Activated naive CD8-positive, alpha-beta T cell treated with anti-CD3 and anti-CD28 coated beads for 36 hours (primary cell): ENCODE measurements around the gene EXOC3. TPM values are rescaled to one million over a fixed set of nuclear protein-coding genes. Genes with fewer than 3 reads are reported as not detected.

Experiments used
- DNase-seq: peaks from one replicate; pipeline ENCODE4 v3.0.0; 2021
- H3K27ac Mint-ChIP-seq: one replicate; pipeline ENCODE4 v1.8.0; 2022; ENCODE audit warnings: mild to moderate bottlenecking, moderate library complexity, mixed read lengths
- H3K27me3 Mint-ChIP-seq: one replicate; pipeline ENCODE4 v1.8.0; 2022; ENCODE audit warnings: mild to moderate bottlenecking, mixed read lengths
- H3K36me3 Mint-ChIP-seq: one replicate; pipeline ENCODE4 v1.8.0; 2021; ENCODE audit warnings: mild to moderate bottlenecking, mixed read lengths
- H3K4me1 Mint-ChIP-seq: one replicate; pipeline ENCODE4 v1.8.0; 2021; ENCODE audit warnings: mixed read lengths
- H3K4me3 Mint-ChIP-seq: one replicate; pipeline ENCODE4 v1.8.0; 2022; ENCODE audit warnings: mild to moderate bottlenecking, moderate library complexity, mixed read lengths
- H3K9me3 Mint-ChIP-seq: one replicate; pipeline ENCODE4 v1.8.0; 2022; ENCODE audit warnings: mixed read lengths
- total RNA-seq, 2 experiments: library from RNA; stranded (reverse); gene quantifications; one replicate each; pipeline ENCODE4 v1.2.3, GENCODE V29; 2021

Gene EXOC3
- total RNA-seq, 2 experiments from 2014 or later: 58.2 to 61.2 TPM

GRCh38 chr5:418162-419121 lies 24.5 kb upstream of the EXOC3 start:
- no peak for DNase-seq
- peaks cover 28% of the 10 kb centered on the region for H3K36me3 Mint-ChIP-seq
- no peaks in the 10 kb centered on the region for H3K9me3 Mint-ChIP-seq
- H3K4me1 Mint-ChIP-seq: peaks cover 9% of the 10 kb centered on the region
- no peak overlapping the region for H3K27ac Mint-ChIP-seq
- H3K27me3 Mint-ChIP-seq: no peaks in the 10 kb centered on the region
- no peak overlapping the region for H3K4me3 Mint-ChIP-seq

- Mint-ChIP-seq H3K27ac (peak overlapping the region; percentile 51), H3K4me1 (peaks cover 12% of the 10 kb centered on the region), H3K27me3 (no peaks in the 10 kb centered on the region)
Observed at GRCh38 chr5:419970-420369, 23.0 kb upstream of the EXOC3 start.

DNA sequence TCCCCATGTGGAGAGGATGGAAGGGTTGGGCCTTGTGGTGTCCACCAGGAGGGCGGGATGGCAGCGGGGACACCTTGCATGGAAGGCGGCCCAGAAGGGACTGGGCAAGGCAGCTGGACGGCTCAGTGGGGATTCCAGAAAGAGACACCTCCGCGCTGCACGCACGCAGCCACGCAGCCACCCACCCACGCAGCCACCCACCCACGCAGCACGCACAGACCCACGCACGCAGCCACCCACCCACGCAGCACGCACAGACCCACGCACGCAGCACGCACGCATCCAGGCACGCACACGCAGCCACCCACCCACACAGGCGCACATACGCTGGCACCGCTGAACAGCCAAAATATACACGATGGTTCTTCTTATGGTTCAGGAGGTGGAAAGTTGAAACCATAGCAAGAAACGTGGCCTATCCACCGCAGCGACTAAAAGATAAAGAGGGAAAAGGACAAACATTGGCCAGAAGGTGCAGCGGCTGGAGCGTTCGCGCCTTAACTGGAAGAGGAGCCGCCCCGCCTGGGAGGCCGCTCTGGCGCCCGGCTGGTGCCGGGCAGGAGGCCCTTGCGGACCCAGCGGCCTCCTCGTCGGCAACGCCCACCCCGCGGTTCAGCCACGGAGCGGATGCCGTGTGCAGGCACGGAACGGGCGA lies 22.2 kb upstream of the EXOC3 start:
- no peak for DNase-seq
- H3K4me3 Mint-ChIP-seq: no peak overlapping the region
- no peaks in the 10 kb centered on the region for H3K27me3 Mint-ChIP-seq
- H3K27ac Mint-ChIP-seq: no peak overlapping the region
- peaks cover 12% of the 10 kb centered on the region for H3K4me1 Mint-ChIP-seq
- no peaks in the 10 kb centered on the region for H3K9me3 Mint-ChIP-seq
- peaks cover 22% of the 10 kb centered on the region for H3K36me3 Mint-ChIP-seq

More at GRCh38 chr5:419970-420369, 23.0 kb upstream of the EXOC3 start:
- no peak overlapping the region for H3K4me3 Mint-ChIP-seq
- DNase-seq: no peak
- H3K9me3 Mint-ChIP-seq: no peaks in the 10 kb centered on the region
- peaks cover 20% of the 10 kb centered on the region for H3K36me3 Mint-ChIP-seq

GRCh38 chr5:421287-421880 lies 21.6 kb upstream of the EXOC3 start:
- H3K4me3 Mint-ChIP-seq: no peak overlapping the region
- peaks cover 11% of the 10 kb centered on the region for H3K4me1 Mint-ChIP-seq

GRCh38 chr5:421901-422300 lies 21.1 kb upstream of the EXOC3 start:
- H3K4me1 Mint-ChIP-seq: peaks cover 8% of the 10 kb centered on the region
- DNase-seq: no peak
- peaks cover 32% of the 10 kb centered on the region for H3K36me3 Mint-ChIP-seq
- H3K9me3 Mint-ChIP-seq: no peaks in the 10 kb centered on the region
- no peaks in the 10 kb centered on the region for H3K27me3 Mint-ChIP-seq
- H3K4me3 Mint-ChIP-seq: no peak overlapping the region
- H3K27ac Mint-ChIP-seq: peak overlapping the region; percentile 59

More at GRCh38 chr5:421287-421880, 21.6 kb upstream of the EXOC3 start:
- Mint-ChIP-seq H3K27me3 (no peaks in the 10 kb centered on the region), H3K36me3 (peaks cover 26% of the 10 kb centered on the region), H3K9me3 (no peaks in the 10 kb centered on the region), H3K27ac (no peak overlapping the region)
- DNase-seq: no peak

DNA sequence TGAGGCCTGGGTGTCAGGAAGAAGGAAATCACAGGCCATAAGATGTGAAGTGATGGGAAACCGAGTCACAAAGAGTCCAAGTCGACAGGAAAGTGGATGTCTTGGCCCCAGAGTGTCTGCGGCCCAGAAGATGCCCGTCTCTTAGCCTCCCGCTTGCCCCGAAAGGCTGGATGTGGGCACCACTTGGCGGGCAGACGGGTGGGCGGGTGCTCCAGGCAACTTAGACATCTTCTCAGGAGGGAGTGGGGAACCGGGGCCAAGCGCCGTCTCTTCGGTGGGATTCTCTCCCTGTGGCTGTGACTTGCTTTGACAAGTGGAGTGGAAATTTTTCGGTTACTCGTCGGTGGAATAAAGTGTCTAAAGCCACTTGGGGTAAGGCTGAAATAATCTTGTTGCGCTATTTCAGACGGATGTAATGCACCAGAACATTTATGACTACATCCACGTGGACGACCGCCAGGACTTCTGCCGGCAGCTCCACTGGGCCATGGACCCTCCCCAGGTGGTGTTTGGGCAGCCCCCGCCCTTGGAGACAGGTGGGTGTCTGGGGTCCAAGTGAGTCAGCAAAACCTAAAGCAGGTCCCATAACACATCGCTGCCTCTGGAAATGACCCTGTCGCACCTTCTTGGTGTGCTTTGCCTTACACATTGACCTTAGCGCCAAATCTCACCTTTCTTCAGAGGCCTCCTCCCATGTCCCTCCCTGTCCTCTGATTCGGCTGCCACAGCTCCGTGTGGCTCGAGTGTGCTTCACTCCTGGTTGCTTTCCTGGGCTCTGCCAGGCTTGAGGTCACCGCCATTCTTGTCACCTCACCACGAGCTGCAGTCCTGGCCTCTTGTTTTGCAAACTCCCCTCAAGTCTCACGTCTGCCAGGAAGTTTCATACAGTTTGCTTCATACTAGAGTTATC lies 20.4 kb upstream of the EXOC3 start:
- DNase-seq: no peak
- Mint-ChIP-seq H3K27ac (peak overlapping the region; percentile 59), H3K4me3 (no peak overlapping the region), H3K9me3 (no peaks in the 10 kb centered on the region), H3K27me3 (no peaks in the 10 kb centered on the region), H3K36me3 (peaks cover 33% of the 10 kb centered on the region), H3K4me1 (peaks cover 8% of the 10 kb centered on the region)

DNA sequence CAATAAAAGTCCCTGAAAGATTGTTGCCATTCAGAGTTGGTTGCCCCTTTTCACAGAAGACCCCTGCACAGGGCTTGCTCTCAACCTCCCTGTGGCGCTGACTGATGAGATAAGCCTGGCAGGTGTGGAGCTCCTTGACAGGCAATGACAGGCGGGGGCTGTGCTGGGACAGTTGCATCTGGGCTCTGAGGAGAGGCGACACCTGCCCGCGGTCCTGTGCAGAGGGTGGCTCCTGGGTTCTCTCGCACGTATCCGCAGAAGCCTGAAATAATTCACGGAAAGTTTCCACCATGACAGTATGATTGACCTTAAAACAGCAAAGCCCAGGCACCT lies 19.8 kb upstream of the EXOC3 start:
- Mint-ChIP-seq H3K9me3 (no peaks in the 10 kb centered on the region), H3K4me3 (no peak overlapping the region), H3K27me3 (no peaks in the 10 kb centered on the region), H3K36me3 (peaks cover 39% of the 10 kb centered on the region), H3K27ac (no peak overlapping the region), H3K4me1 (peaks cover 8% of the 10 kb centered on the region)
- DNase-seq: no peak

GRCh38 chr5:423626-424261 lies 19.2 kb upstream of the EXOC3 start:
- Mint-ChIP-seq H3K9me3 (no peaks in the 10 kb centered on the region), H3K27ac (no peak overlapping the region), H3K27me3 (no peaks in the 10 kb centered on the region), H3K4me1 (peaks cover 8% of the 10 kb centered on the region), H3K36me3 (peaks cover 39% of the 10 kb centered on the region), H3K4me3 (no peak overlapping the region)
- no peak for DNase-seq

GRCh38 chr5:424301-425110 lies 18.5 kb upstream of the EXOC3 start:
- no peak overlapping the region for H3K4me3 Mint-ChIP-seq
- H3K4me1 Mint-ChIP-seq: peaks cover 8% of the 10 kb centered on the region
- peaks cover 39% of the 10 kb centered on the region for H3K36me3 Mint-ChIP-seq
- H3K9me3 Mint-ChIP-seq: no peaks in the 10 kb centered on the region
- DNase-seq: no peak
- H3K27ac Mint-ChIP-seq: no peak overlapping the region
- H3K27me3 Mint-ChIP-seq: no peaks in the 10 kb centered on the region

GRCh38 chr5:425714-426113 lies 17.3 kb upstream of the EXOC3 start:
- no peak overlapping the region for H3K27ac Mint-ChIP-seq
- no peaks in the 10 kb centered on the region for H3K27me3 Mint-ChIP-seq
- no peak overlapping the region for H3K4me3 Mint-ChIP-seq
- H3K36me3 Mint-ChIP-seq: peaks cover 38% of the 10 kb centered on the region
- no peak for DNase-seq
- peaks cover 11% of the 10 kb centered on the region for H3K4me1 Mint-ChIP-seq
- H3K9me3 Mint-ChIP-seq: no peaks in the 10 kb centered on the region

GRCh38 chr5:426392-426976 lies 16.5 kb upstream of the EXOC3 start:
- H3K27ac Mint-ChIP-seq: no peak overlapping the region

GRCh38 chr5:427415-428087 lies 15.4 kb upstream of the EXOC3 start:
- Mint-ChIP-seq H3K4me1 (peaks cover 15% of the 10 kb centered on the region), H3K4me3 (no peak overlapping the region)

More at GRCh38 chr5:426392-426976, 16.5 kb upstream of the EXOC3 start:
- H3K9me3 Mint-ChIP-seq: no peaks in the 10 kb centered on the region
- H3K36me3 Mint-ChIP-seq: peaks cover 38% of the 10 kb centered on the region
- peaks cover 13% of the 10 kb centered on the region for H3K4me1 Mint-ChIP-seq
- H3K27me3 Mint-ChIP-seq: no peaks in the 10 kb centered on the region
- H3K4me3 Mint-ChIP-seq: no peak overlapping the region
- no peak for DNase-seq

DNA sequence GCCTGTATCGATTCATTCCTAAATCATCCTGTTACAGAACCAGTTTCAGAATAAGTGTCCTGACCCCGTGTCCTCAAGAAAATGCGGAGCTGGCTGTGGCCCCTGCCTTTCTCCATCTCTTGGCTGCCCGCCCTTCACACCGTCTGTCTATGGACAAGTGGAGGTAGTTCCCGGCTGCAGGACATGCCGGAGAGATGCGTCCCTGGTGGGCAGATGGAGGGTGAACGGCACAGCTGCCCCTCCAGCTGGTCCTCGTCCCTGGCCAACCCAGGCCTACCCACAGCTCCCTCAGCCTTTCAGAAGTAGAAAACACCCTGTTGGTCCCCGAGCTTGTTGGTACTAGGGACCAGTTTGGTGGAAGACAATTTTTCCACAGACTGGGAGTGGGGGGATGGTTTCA lies 14.8 kb upstream of the EXOC3 start:
- Mint-ChIP-seq H3K27me3 (no peaks in the 10 kb centered on the region), H3K27ac (no peak overlapping the region), H3K36me3 (peaks cover 38% of the 10 kb centered on the region), H3K4me1 (peaks cover 11% of the 10 kb centered on the region), H3K9me3 (no peaks in the 10 kb centered on the region), H3K4me3 (no peak overlapping the region)
- no peak for DNase-seq

More at GRCh38 chr5:427415-428087, 15.4 kb upstream of the EXOC3 start:
- Mint-ChIP-seq H3K9me3 (no peaks in the 10 kb centered on the region), H3K27me3 (no peaks in the 10 kb centered on the region), H3K27ac (no peak overlapping the region), H3K36me3 (peaks cover 43% of the 10 kb centered on the region)
- no peak for DNase-seq
